ENCODE results near the gene LHFPL6.

DNA sequence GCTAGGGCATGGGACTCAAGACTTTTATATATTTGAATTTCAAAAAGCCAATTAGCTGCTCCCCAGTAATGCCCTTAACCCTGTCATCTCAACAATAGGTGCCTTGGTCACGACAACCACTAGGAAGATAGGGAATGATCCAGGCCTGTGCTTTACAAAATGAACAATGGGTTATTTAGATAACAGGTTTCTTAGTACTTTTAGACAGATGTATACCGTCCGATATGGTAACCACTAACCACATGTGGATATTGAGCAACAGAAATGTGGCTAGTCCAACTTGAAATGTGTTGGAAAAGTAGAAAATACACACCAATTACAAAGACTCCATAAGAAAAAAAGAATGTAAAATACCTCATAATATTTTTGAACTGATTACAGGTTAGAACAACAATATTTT lies 201.2 kb downstream of the LHFPL6 start:
- TF ChIP-seq TAF1 (IDR thresholded peaks at IDR 0.05; ENCODE audit: borderline replicate concordance, insufficient read depth, low read length) (no peak), FOXP2 (optimal IDR thresholded peaks at IDR 0.05; ENCODE audit: borderline replicate concordance, extremely low read depth, extremely low read length, insufficient read depth) (no peak), POLR2AphosphoS5 (IDR thresholded peaks at IDR 0.05; ENCODE audit: low read depth, low read length) (no peak)
- TF ChIP-seq, protein P1, sequence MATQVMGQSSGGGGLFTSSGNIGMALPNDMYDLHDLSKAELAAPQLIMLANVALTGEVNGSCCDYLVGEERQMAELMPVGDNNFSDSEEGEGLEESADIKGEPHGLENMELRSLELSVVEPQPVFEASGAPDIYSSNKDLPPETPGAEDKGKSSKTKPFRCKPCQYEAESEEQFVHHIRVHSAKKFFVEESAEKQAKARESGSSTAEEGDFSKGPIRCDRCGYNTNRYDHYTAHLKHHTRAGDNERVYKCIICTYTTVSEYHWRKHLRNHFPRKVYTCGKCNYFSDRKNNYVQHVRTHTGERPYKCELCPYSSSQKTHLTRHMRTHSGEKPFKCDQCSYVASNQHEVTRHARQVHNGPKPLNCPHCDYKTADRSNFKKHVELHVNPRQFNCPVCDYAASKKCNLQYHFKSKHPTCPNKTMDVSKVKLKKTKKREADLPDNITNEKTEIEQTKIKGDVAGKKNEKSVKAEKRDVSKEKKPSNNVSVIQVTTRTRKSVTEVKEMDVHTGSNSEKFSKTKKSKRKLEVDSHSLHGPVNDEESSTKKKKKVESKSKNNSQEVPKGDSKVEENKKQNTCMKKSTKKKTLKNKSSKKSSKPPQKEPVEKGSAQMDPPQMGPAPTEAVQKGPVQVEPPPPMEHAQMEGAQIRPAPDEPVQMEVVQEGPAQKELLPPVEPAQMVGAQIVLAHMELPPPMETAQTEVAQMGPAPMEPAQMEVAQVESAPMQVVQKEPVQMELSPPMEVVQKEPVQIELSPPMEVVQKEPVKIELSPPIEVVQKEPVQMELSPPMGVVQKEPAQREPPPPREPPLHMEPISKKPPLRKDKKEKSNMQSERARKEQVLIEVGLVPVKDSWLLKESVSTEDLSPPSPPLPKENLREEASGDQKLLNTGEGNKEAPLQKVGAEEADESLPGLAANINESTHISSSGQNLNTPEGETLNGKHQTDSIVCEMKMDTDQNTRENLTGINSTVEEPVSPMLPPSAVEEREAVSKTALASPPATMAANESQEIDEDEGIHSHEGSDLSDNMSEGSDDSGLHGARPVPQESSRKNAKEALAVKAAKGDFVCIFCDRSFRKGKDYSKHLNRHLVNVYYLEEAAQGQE (IDR thresholded peaks at IDR 0.05; ENCODE audit: insufficient read depth in 1 of 2, low read depth in 2 of 2, low read length in 2 of 2), result no peak
